ENCODE data around the gene TEX53.

DNA sequence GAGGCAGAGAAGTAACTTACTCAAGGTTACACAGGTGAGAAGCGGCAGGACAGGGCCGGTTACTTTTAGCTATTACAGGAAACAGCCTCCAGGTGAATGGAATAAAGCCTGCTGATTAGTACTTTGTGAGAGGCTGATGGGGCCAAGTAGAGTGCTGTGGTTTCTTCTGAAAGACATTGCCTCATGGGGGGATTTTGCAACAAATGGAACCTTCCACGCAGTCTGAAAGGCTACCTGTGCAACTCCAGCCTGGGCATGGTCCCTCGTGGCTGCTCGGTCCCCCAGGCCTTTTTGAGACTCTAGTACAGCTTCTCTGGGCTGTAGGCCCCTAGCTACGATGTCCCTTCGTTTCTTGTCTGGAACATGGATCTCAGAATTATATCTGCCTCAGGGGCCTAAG lies 44.5 kb downstream of the TEX53 start:
- TF ChIP-seq CTCF (IDR thresholded peaks at IDR 0.05; ENCODE audit: low read depth, low read length, poor library complexity, severe bottlenecking) = no peak
- no peak for TF ChIP-seq EZH2phosphoT487 (IDR thresholded peaks at IDR 0.05; ENCODE audit: borderline replicate concordance, low read length)
